Mesendoderm (in vitro differentiated cells): ENCODE data around the gene STIP1.

Experiments used
- DNase-seq: peaks from one replicate; pipeline ENCODE4 v3.0.0; 2013
- H2AK5ac ChIP-seq: 2 replicates; pipeline ENCODE4 v1.6.1; 2013; ENCODE audit warnings: low read length, inconsistent platforms
- H2BK120ac ChIP-seq: 2 replicates; pipeline ENCODE4 v1.6.1; 2013; ENCODE audit warnings: low read depth, mild to moderate bottlenecking, low read length, moderate library complexity, mixed read lengths
- H2BK15ac ChIP-seq: replicated peaks from 2 replicates; pipeline ENCODE4 v1.6.1; 2013; ENCODE audit warnings: low read depth, mild to moderate bottlenecking, moderate library complexity
- H2BK5ac ChIP-seq: 2 replicates; pipeline ENCODE4 v1.6.1; 2013; ENCODE audit warnings: low read length, inconsistent platforms
- H3K18ac ChIP-seq: 2 replicates; pipeline ENCODE4 v1.6.1; 2013; ENCODE audit warnings: mild to moderate bottlenecking, low read length, mixed read lengths
- H3K23ac ChIP-seq: one replicate; pipeline ENCODE4 v1.6.1; 2013; ENCODE audit warnings: low read length
- H3K27ac ChIP-seq: 2 replicates; pipeline ENCODE4 v1.5.1; 2013; ENCODE audit warnings: low read depth, mild to moderate bottlenecking, inconsistent platforms, low read length, moderate library complexity
- H3K27me3 ChIP-seq: 2 replicates; pipeline ENCODE4 v1.6.1; 2013; ENCODE audit warnings: low read length, control low read depth, mild to moderate bottlenecking, inconsistent platforms; ENCODE audit not compliant: insufficient read depth, poor library complexity
- H3K36me3 ChIP-seq: 2 replicates; pipeline ENCODE4 v1.6.1; 2013; ENCODE audit warnings: low read length, inconsistent platforms; ENCODE audit not compliant: control insufficient read depth, insufficient read depth
- H3K4ac ChIP-seq: one replicate; pipeline ENCODE4 v1.6.1; 2013; ENCODE audit warnings: low read depth, mild to moderate bottlenecking, low read length, moderate library complexity
- H3K4me1 ChIP-seq: 2 replicates; pipeline ENCODE4 v1.6.1; 2013; ENCODE audit warnings: low read depth, low read length, inconsistent platforms; ENCODE audit not compliant: control insufficient read depth
- H3K4me2 ChIP-seq: 2 replicates; pipeline ENCODE4 v1.6.1; 2013; ENCODE audit warnings: low read length
- H3K4me3 ChIP-seq: 2 replicates; pipeline ENCODE4 v1.5.1; 2013; ENCODE audit warnings: mild to moderate bottlenecking, low read length
- H3K56ac ChIP-seq: one replicate; pipeline ENCODE4 v1.6.1; 2013; ENCODE audit warnings: low read length
- H3K79me1 ChIP-seq: 2 replicates; pipeline ENCODE4 v1.6.1; 2013; ENCODE audit warnings: low read length, inconsistent platforms
- H3K79me2 ChIP-seq: 2 replicates; pipeline ENCODE4 v1.6.1; 2013; ENCODE audit warnings: mild to moderate bottlenecking, low read length; ENCODE audit not compliant: control insufficient read depth, insufficient read depth
- H3K9ac ChIP-seq: 2 replicates; pipeline ENCODE4 v1.6.1; 2013; ENCODE audit warnings: low read length, inconsistent platforms
- H4K5ac ChIP-seq: one replicate; pipeline ENCODE4 v1.6.1; 2013; ENCODE audit warnings: low read length
- H4K8ac ChIP-seq: one replicate; pipeline ENCODE4 v1.6.1; 2013; ENCODE audit warnings: low read depth, mild to moderate bottlenecking, control low read depth, low read length, moderate library complexity
- WGBS: extraction: QIAGEN DNeasy Blood & Tissue Kit; methylation state at CpG from one replicate; pipeline ENCODE4 v1.1.7; 2013; ENCODE audit warnings: low lambda C conversion rate, missing lambda C conversion rate; ENCODE audit not compliant: insufficient coverage; ENCODE audit errors: extremely low coverage; 5-methylcytosine and 5-hydroxymethylcytosine counted together

The STIP1 gene

DNA sequence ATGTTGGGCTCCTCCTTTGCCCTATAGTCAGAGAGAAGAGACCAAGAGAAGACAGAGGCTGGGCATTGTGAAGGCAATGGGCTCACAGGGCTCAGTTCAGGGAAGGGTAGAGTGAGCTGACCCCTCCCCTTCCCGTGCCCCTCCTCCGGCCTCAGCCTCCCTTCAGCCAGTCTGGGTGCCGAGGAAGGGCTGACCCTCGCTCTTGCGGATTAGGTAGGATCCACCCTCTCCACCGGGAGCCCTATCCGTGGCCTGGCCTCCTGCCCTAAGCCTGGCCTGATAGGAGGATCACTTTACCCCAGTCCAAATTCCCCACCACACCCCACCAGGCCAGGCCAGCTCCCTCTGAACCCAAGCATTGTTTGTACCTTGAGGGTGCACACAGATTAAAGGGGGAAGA, 62.6 kb downstream of the STIP1 start:
- Histone ChIP-seq H3K36me3 (no peaks in the 10 kb centered on the region), H3K79me1 (peaks cover 9% of the 10 kb centered on the region), H3K18ac (no peak overlapping the region), H2BK5ac (no peak overlapping the region), H3K4me3 (no peak overlapping the region), H2BK120ac (no peak overlapping the region), H4K8ac (no peak overlapping the region), H3K4me2 (no peak overlapping the region), H2BK15ac (no peak overlapping the region), H3K9ac (peak overlapping the region; percentile 69), H4K5ac (no peak overlapping the region), H3K27ac (no peak overlapping the region), H2AK5ac (peak overlapping the region; percentile 92), H3K79me2 (peaks cover 28% of the 10 kb centered on the region), H3K4ac (peak overlapping the region; percentile 59), H3K27me3 (no peaks in the 10 kb centered on the region), H3K23ac (no peak overlapping the region), H3K56ac (peak overlapping the region; percentile 77), H3K4me1 (peaks cover 12% of the 10 kb centered on the region)
- no CpG with 5 or more reads among the region's 7 CpGs for WGBS
- peak; percentile 54 for DNase-seq

DNA sequence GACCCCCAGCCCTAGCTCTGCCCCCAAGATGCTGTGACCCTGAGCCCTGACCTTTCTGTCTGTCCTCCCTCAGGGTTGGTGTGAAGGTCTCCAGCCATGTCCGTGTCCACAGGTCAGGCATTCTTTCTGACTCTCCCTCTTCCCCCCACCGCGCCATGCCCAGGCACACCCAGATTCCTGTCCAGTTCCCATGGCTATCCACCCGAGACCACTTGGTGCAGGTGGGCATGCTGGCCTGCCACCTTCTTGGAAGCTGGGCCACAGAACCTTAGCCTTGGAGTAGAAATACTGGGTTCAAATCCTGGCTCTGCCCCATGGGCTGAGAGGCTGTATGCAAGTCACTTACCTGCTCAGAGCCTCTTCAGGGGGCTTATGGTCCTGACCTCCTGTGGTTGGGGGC, 63.1 kb downstream of the STIP1 start:
- H2BK5ac ChIP-seq = no peak overlapping the region
- H3K27ac ChIP-seq = peak overlapping the region; percentile 5
- no peak for DNase-seq
- H2BK15ac ChIP-seq = no peak overlapping the region
- H3K4ac ChIP-seq = no peak overlapping the region
- H2AK5ac ChIP-seq = peak overlapping the region; percentile 64
- no peak overlapping the region for H3K4me3 ChIP-seq
- H4K8ac ChIP-seq = no peak overlapping the region
- peak overlapping the region; percentile 31 for H3K9ac ChIP-seq
- peaks cover 12% of the 10 kb centered on the region for H3K4me1 ChIP-seq
- no peak overlapping the region for H3K23ac ChIP-seq
- WGBS = no CpG with 5 or more reads among the region's 4 CpGs
- no peaks in the 10 kb centered on the region for H3K27me3 ChIP-seq
- peaks cover 28% of the 10 kb centered on the region for H3K79me2 ChIP-seq
- H4K5ac ChIP-seq = no peak overlapping the region
- no peaks in the 10 kb centered on the region for H3K36me3 ChIP-seq
- H3K4me2 ChIP-seq = no peak overlapping the region
- H3K56ac ChIP-seq = peak overlapping the region; percentile 77
- peaks cover 10% of the 10 kb centered on the region for H3K79me1 ChIP-seq
- no peak overlapping the region for H2BK120ac ChIP-seq
- no peak overlapping the region for H3K18ac ChIP-seq

DNA sequence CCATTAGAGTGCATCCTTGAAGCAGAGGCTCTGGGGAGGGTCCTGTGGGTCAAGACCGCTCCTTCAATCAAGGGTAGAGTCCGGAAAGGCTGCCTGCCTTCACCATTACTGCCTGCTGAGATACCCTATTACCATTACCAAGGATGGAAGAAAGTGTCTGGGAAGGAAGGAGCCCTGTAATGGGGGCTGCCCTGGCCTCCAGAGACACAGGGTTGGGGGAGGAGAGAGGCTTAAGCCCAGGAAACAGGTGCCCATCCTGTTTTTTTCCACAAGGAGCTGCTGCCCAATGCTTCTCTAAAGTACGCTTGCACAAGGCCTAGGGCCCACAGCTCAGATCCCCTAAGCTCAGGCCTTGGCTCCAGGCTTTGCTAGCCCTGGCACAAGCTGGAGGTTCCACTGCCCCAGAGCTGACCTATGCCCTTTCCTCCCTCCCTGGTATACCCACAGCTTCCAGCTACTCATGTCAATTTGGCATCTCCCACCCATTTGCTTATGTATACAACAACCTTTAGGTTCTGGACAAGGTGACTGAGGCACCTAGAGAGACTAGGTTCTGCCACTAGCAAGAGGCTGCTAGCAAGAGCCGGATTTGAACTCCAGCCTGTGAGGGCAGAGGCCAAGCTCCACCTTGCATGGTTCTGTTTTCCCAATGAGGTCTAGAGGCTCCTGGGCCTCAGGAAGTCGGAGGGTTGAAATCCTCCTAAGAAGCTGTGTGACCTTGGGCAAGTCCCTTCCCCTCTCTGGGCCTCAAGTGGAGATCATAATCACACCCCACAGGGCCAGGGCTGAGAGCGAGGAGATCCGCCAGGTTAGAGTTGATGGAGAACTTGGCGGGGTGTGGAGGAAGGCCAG, 63.8 kb downstream of the STIP1 start:
- peak overlapping the region; percentile 24 for H3K27ac ChIP-seq
- peaks cover under 1% of the 10 kb centered on the region for H3K36me3 ChIP-seq
- no peak overlapping the region for H2BK5ac ChIP-seq
- H3K18ac ChIP-seq = no peak overlapping the region
- H3K4ac ChIP-seq = no peak overlapping the region
- DNase-seq = no peak
- H3K4me2 ChIP-seq = no peak overlapping the region
- peaks cover 28% of the 10 kb centered on the region for H3K79me2 ChIP-seq
- H3K56ac ChIP-seq = peak overlapping the region; percentile 77
- no peak overlapping the region for H3K23ac ChIP-seq
- H4K5ac ChIP-seq = peak overlapping the region; percentile 85
- WGBS = no CpG with 5 or more reads among the region's 8 CpGs
- no peak overlapping the region for H2BK15ac ChIP-seq
- no peak overlapping the region for H3K4me3 ChIP-seq
- peaks cover 12% of the 10 kb centered on the region for H3K4me1 ChIP-seq
- H4K8ac ChIP-seq = no peak overlapping the region
- peaks cover 13% of the 10 kb centered on the region for H3K79me1 ChIP-seq
- no peak overlapping the region for H2BK120ac ChIP-seq
- no peaks in the 10 kb centered on the region for H3K27me3 ChIP-seq
- peak overlapping the region; percentile 40 for H3K9ac ChIP-seq
- peak overlapping the region; percentile 7 for H2AK5ac ChIP-seq

DNA sequence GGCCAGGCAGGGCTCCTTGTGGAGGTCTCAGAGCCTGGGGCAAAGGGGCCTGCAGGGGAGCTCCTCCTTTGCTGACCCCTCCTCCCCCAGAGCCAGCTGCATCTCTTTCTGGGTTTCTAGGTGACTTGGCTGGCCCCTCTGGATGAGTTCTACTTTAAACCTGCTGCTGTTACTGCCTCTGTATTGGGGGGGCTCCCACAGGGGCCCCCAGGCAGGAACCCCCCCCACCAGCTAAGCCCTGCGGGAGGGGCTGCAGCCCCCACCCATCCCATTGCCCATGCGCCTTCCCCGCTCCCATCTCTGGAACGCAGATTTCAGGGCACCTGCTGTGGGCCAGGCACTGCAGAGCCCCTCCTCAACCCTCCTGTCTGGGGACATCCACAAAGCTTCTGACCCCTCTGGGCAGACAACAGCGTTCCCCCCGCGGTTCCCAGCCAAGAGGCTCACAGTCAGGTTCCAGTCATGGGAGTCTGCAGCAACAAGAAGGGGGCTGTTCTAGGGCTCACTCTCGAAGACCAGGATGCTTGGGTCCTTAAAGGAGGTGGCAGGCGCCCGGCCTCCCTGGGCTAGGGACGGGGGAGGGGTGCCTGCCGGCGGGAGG, 64.5 kb downstream of the STIP1 start:
- H3K79me2 ChIP-seq = peaks cover 20% of the 10 kb centered on the region
- no peak overlapping the region for H3K27ac ChIP-seq
- no peak overlapping the region for H4K5ac ChIP-seq
- WGBS = no CpG with 5 or more reads among the region's 13 CpGs
- H2BK120ac ChIP-seq = no peak overlapping the region
- no peak overlapping the region for H4K8ac ChIP-seq
- peaks cover 13% of the 10 kb centered on the region for H3K79me1 ChIP-seq
- peak overlapping the region; percentile 91 for H3K56ac ChIP-seq
- peaks cover 12% of the 10 kb centered on the region for H3K4me1 ChIP-seq
- no peak overlapping the region for H3K4me3 ChIP-seq
- DNase-seq = no peak
- no peak overlapping the region for H3K4ac ChIP-seq
- no peak overlapping the region for H2AK5ac ChIP-seq
- peak overlapping the region; percentile 81 for H3K9ac ChIP-seq
- no peak overlapping the region for H2BK5ac ChIP-seq
- no peak overlapping the region for H3K23ac ChIP-seq
- no peak overlapping the region for H2BK15ac ChIP-seq
- peak overlapping the region; percentile 65 for H3K4me2 ChIP-seq
- H3K36me3 ChIP-seq = peaks cover 4% of the 10 kb centered on the region
- peak overlapping the region; percentile 85 for H3K18ac ChIP-seq
- no peaks in the 10 kb centered on the region for H3K27me3 ChIP-seq

DNA sequence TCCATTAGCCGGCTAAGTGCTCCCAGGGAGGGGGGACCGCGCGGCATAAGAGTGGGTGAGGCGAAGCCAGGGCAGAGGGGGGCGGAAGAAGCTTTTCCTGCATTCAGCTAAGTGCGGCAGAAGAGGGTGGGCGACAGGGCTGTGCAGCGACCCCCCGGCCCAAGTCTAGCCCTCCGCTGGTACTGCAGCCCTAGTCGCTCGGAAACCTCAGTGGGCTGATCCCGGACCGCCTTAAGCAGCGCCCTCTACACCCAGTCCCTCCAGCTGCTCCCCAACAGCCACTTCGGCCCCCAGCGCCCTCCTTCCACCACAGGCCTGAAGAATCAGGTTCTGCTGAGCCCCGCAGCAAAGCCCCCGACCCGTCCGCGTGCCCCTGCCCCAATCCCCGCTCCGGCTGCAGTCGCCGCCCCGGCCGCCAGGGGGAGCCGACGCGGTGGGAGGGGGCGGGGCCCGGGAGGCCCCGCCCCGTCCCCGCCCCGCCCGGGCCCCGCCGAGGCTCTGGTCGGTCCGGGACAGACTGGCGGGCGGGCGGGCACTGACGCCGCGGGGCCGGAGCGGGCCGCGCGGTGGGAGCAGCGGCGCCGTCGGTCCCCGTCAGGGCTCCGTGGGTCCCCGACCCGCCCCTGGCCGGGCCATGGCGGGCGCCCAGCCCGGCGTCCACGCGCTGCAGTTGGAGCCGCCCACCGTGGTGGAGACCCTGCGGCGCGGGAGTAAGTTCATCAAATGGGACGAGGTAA, 65.2 kb downstream of the STIP1 start, which contains the start of gene PLCB3:
PLCB3 (plus strand) TSS at position 515 of the 737 bp plus-strand sequence; CDS start at position 635, 120 bp downstream.
- no peak within 1 kb of the TSS for H4K5ac ChIP-seq
- peaks cover 13% of the 10 kb centered on the region for H3K79me1 ChIP-seq
- no CpG with 5 or more reads among the region's 75 CpGs for WGBS
- H3K23ac ChIP-seq = peak within 1 kb of the TSS; percentile 57
- H3K27me3 ChIP-seq = no peaks in the 10 kb centered on the region
- no peak within 1 kb of the TSS for H4K8ac ChIP-seq
- H3K4ac ChIP-seq = peak within 1 kb of the TSS; percentile 75
- DNase-seq = peak; percentile 53
- peaks cover 14% of the 10 kb centered on the region for H3K79me2 ChIP-seq
- H3K56ac ChIP-seq = peak within 1 kb of the TSS; percentile 94
- H3K4me2 ChIP-seq = peak within 1 kb of the TSS; percentile 82
- H2BK5ac ChIP-seq = no peak within 1 kb of the TSS
- H2BK120ac ChIP-seq = no peak within 1 kb of the TSS
- peak within 1 kb of the TSS; percentile 68 for H3K27ac ChIP-seq
- H3K4me3 ChIP-seq = peak within 1 kb of the TSS; percentile 82
- H2AK5ac ChIP-seq = peak within 1 kb of the TSS; percentile 59
- H3K36me3 ChIP-seq = peaks cover 4% of the 10 kb centered on the region
- no peak within 1 kb of the TSS for H2BK15ac ChIP-seq
- peak within 1 kb of the TSS; percentile 85 for H3K18ac ChIP-seq
- H3K9ac ChIP-seq = peak within 1 kb of the TSS; percentile 95
- peaks cover 12% of the 10 kb centered on the region for H3K4me1 ChIP-seq
